GM23248 (cell line): ENCODE data around the gene PIH1D1. TPM values are rescaled to one million over a fixed set of nuclear protein-coding genes. Genes with fewer than 3 reads are reported as not detected.

Experiments
- DNase-seq: peaks from one replicate; pipeline ENCODE4 v3.0.0-alpha.2; 2015
- H2AFZ ChIP-seq: fragments of 200-600 bp; sonication (generic); 2 replicates; pipeline ENCODE4 v1.6.1; 2016; ENCODE audit warnings: antibody characterized with exemption
- H3F3A ChIP-seq: fragments of 200-600 bp; sonication (generic); 2 replicates; pipeline ENCODE4 v1.6.1; 2016; ENCODE audit warnings: mild to moderate bottlenecking, antibody characterized with exemption, mixed run types; ENCODE audit not compliant: insufficient read depth
- H3K27ac ChIP-seq: fragments of 200-600 bp; sonication (generic); 2 replicates; pipeline ENCODE4 v1.5.1; 2016; ENCODE audit warnings: mild to moderate bottlenecking
- H3K27me3 ChIP-seq: fragments of 200-600 bp; sonication (generic); replicated peaks from 2 replicates; pipeline ENCODE4 v1.6.1; 2016; ENCODE audit warnings: mild to moderate bottlenecking; ENCODE audit not compliant: insufficient read depth
- H3K36me3 ChIP-seq: fragments of 200-600 bp; sonication (generic); 2 replicates; pipeline ENCODE4 v1.6.1; 2016; ENCODE audit warnings: low read depth, mild to moderate bottlenecking
- H3K4me1 ChIP-seq: fragments of 200-600 bp; sonication (generic); 2 replicates; pipeline ENCODE4 v1.6.1; 2016; ENCODE audit warnings: mild to moderate bottlenecking; ENCODE audit not compliant: insufficient read depth
- H3K4me2 ChIP-seq: fragments of 200-600 bp; sonication (generic); one replicate; pipeline ENCODE4 v1.6.1; 2016; ENCODE audit warnings: mild to moderate bottlenecking; ENCODE audit not compliant: unreplicated experiment
- H3K4me3 ChIP-seq: fragments of 200-600 bp; sonication (generic); 2 replicates; pipeline ENCODE4 v1.5.1; 2016; ENCODE audit warnings: mild to moderate bottlenecking
- H3K79me2 ChIP-seq: fragments of 200-600 bp; sonication (generic); 2 replicates; pipeline ENCODE4 v1.6.1; 2016; ENCODE audit warnings: mild to moderate bottlenecking; ENCODE audit not compliant: insufficient read depth
- H3K9ac ChIP-seq: fragments of 200-600 bp; sonication (generic); 2 replicates; pipeline ENCODE4 v1.6.1; 2016; ENCODE audit warnings: mild to moderate bottlenecking
- H3K9me2 ChIP-seq: fragments of 200-600 bp; sonication (generic); 2 replicates; pipeline ENCODE4 v1.6.1; 2016; ENCODE audit warnings: mixed run types, mild to moderate bottlenecking, moderate library complexity; ENCODE audit not compliant: insufficient read depth
- H3K9me3 ChIP-seq: fragments of 200-600 bp; sonication (generic); one replicate; pipeline ENCODE4 v1.6.1; 2017; ENCODE audit warnings: low read depth
- H4K20me1 ChIP-seq: fragments of 200-600 bp; sonication (generic); 2 replicates; pipeline ENCODE4 v1.6.0; 2016; ENCODE audit not compliant: insufficient read depth
- EZH2 ChIP-seq: fragments of 200-600 bp; sonication (generic); IDR thresholded peaks from 2 replicates; pipeline ENCODE4 v1.6.1; 2018; ENCODE audit warnings: antibody characterized with exemption, mild to moderate bottlenecking; ENCODE audit not compliant: insufficient read depth, poor library complexity, severe bottlenecking
- EZH2phosphoT487 ChIP-seq: fragments of 200-600 bp; sonication (generic); IDR thresholded peaks from 2 replicates; pipeline ENCODE4 v1.6.1; 2018; ENCODE audit warnings: antibody characterized with exemption, moderate library complexity, mild to moderate bottlenecking, low read depth; ENCODE audit not compliant: insufficient read depth
- WGBS, 2 experiments: methylation state at CpG; one replicate each; pipeline ENCODE4 v1.1.6; 2015 to 2017; ENCODE audit warnings: low lambda C conversion rate in 2 of 2, low coverage in 1 of 2; ENCODE audit errors: missing lambda C conversion rate in 2 of 2; 5-methylcytosine and 5-hydroxymethylcytosine counted together
- in situ Hi-C: fragments of 300-500 bp; cut with MboI; formaldehyde crosslinking; loops from 2 replicates; pipeline ENCODE4 v1.15.0; 2020
- polyA plus RNA-seq: library from polyadenylated mRNA; unstranded; fragments of >200 nt; fragmentation: Nextera tagmentation; extraction: Ambion mirVana; gene quantifications from 2 replicates; pipeline ENCODE4 v1.2.1, GENCODE V29; 2016
- total RNA-seq: library from RNA; depleted of rRNA; stranded (reverse); fragments of >200 nt; shearing (Covaris generic); gene quantifications from 2 replicates; pipeline ENCODE4 v1.2.3, GENCODE V29; 2014

PIH1D1 gene
- total and polyA plus RNA-seq, 2 experiments from 2014 or later = 73.5 to 90.2 TPM

- 0 to 1% methylated on average over 53 to 65 of the region's 66 CpGs for WGBS, 2 experiments
- Histone ChIP-seq H3K9me2 (no peaks in the 10 kb centered on the region), H3K27me3 (no peaks in the 10 kb centered on the region), H2AFZ (peak within 1 kb of the TSS; percentile 99), H3K4me3 (peak within 1 kb of the TSS; percentile 100), H3K4me1 (peaks cover 24% of the 10 kb centered on the region), H3K27ac (peak within 1 kb of the TSS; percentile 97), H3K4me2 (peak within 1 kb of the TSS; percentile 97), H3K36me3 (no peaks in the 10 kb centered on the region), H3K9me3 (no peaks in the 10 kb centered on the region), H4K20me1 (no peaks in the 10 kb centered on the region), H3K79me2 (peaks cover 33% of the 10 kb centered on the region), H3K9ac (peak within 1 kb of the TSS; percentile 97), H3F3A (peaks cover 29% of the 10 kb centered on the region)
- in situ Hi-C loops = no loop called here
- DNase-seq = peak; percentile 100
- TF ChIP-seq EZH2phosphoT487 (no peak), EZH2 (no peak)
Measured at GRCh38 chr19:49453013-49453756, 1.6 kb upstream of the PIH1D1 start, which contains the start of gene ALDH16A1. TSS of gene ALDH16A1 (plus strand) at chr19:49453225. CDS start at chr19:49453332, 107 bp downstream.

- in situ Hi-C loops = no loop called here
Measured at GRCh38 chr19:49450405-49450804, 1.2 kb downstream of the PIH1D1 start.

GRCh38 chr19:49448432-49448786, 3.2 kb downstream of the PIH1D1 start:
- H3K27me3 ChIP-seq = no peaks in the 10 kb centered on the region
- peaks cover 15% of the 10 kb centered on the region for H3F3A ChIP-seq
- no peak overlapping the region for H2AFZ ChIP-seq
- 86% methylated on average over 6 of the region's 6 CpGs for WGBS, 2 experiments
- no peaks in the 10 kb centered on the region for H3K9me2 ChIP-seq
- no peaks in the 10 kb centered on the region for H3K9me3 ChIP-seq
- no peak overlapping the region for H3K4me2 ChIP-seq
- no peak for DNase-seq
- TF ChIP-seq EZH2 = no peak
- no peak for TF ChIP-seq EZH2phosphoT487
- H3K79me2 ChIP-seq = peaks cover 18% of the 10 kb centered on the region
- H3K9ac ChIP-seq = no peak overlapping the region
- H3K36me3 ChIP-seq = no peaks in the 10 kb centered on the region
- in situ Hi-C loops = no loop called here
- no peaks in the 10 kb centered on the region for H3K4me1 ChIP-seq
- H3K27ac ChIP-seq = no peak overlapping the region
- no peak overlapping the region for H3K4me3 ChIP-seq
- no peaks in the 10 kb centered on the region for H4K20me1 ChIP-seq

More at GRCh38 chr19:49450405-49450804, 1.2 kb downstream of the PIH1D1 start:
- Histone ChIP-seq H3K4me3 (peak overlapping the region; percentile 100), H3K9me3 (no peaks in the 10 kb centered on the region), H3K4me2 (peak overlapping the region; percentile 90), H3K79me2 (peaks cover 33% of the 10 kb centered on the region), H3K27me3 (no peaks in the 10 kb centered on the region), H4K20me1 (no peaks in the 10 kb centered on the region), H3K36me3 (no peaks in the 10 kb centered on the region), H3K27ac (no peak overlapping the region), H3K9me2 (no peaks in the 10 kb centered on the region), H3F3A (peaks cover 14% of the 10 kb centered on the region), H2AFZ (no peak overlapping the region), H3K4me1 (peaks cover 7% of the 10 kb centered on the region; the same call in 1 of the 2 replicates), H3K9ac (peak overlapping the region; percentile 93)
- 74 to 77% methylated on average over 7 of the region's 7 CpGs for WGBS, 2 experiments
- TF ChIP-seq EZH2 (no peak), EZH2phosphoT487 (no peak)
- DNase-seq = no peak

DNA sequence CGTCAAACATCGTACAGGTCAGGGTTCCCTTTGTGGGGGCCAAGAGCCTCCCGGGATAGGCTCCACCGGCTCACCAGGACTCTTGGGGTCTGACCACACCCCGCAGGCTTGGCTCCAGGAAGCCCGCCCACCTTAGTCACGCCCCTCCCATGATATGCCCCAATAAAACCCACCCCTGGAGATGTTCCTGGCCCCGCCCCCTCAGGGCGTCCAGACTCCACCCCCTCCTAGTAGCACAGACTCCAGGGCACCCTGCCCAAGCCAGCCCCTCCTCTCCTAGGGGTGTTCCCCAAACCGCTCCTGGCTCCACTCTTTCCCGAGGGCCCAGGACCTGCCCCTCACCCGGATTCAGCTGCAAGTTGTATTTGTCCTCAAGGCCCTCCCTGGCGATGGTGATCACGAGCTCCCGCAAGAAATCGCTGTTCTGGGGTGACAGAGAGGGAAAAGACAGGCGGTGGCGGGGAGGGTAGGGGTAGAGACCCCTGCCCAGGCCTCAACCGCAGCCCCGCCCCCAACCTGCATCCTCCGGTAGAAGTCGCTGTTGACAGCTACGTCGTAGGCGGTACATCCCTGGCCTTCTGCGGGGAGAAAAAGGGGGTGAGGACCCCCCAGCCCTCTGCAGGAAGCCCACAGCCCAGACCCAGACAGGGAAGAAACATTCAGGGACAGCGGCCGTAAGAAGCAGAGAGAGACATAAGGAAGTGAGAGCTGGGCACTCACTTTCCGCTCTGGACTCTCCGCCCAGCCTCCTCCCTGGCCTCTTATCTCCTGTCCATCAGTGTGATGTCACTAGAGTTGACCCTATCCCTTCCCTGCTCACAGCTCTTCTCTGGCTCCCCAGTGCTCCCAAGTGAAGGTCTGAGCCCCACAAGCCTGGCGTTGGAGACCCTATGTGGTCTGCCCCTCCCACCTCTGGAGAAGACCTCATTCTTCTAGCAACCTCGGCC, 3.9 kb downstream of the PIH1D1 start:
- H3K9ac ChIP-seq = no peak overlapping the region
- TF ChIP-seq EZH2phosphoT487 (no peak), EZH2 (no peak)
- 55 to 64% methylated on average over 27 to 32 of the region's 32 CpGs for WGBS, 2 experiments
- H3K36me3 ChIP-seq = no peaks in the 10 kb centered on the region
- no peak overlapping the region for H3K4me3 ChIP-seq
- no peak overlapping the region for H2AFZ ChIP-seq
- no peaks in the 10 kb centered on the region for H4K20me1 ChIP-seq
- H3K4me2 ChIP-seq = no peak overlapping the region
- no peaks in the 10 kb centered on the region for H3K9me2 ChIP-seq
- in situ Hi-C loops = no loop called here
- H3F3A ChIP-seq = peaks cover 13% of the 10 kb centered on the region
- no peaks in the 10 kb centered on the region for H3K27me3 ChIP-seq
- no peaks in the 10 kb centered on the region for H3K9me3 ChIP-seq
- peaks cover 18% of the 10 kb centered on the region for H3K79me2 ChIP-seq
- no peak for DNase-seq
- no peak overlapping the region for H3K27ac ChIP-seq
- no peaks in the 10 kb centered on the region for H3K4me1 ChIP-seq
